Neural progenitor cell (in vitro differentiated cells): ENCODE data around the gene FALEC. TPM values are rescaled to one million over a fixed set of nuclear protein-coding genes. Genes with fewer than 3 reads are reported as not detected.

Source experiments
- DNase-seq: peaks from one replicate; pipeline ENCODE4 v3.0.0-alpha.2; 2016; ENCODE audit warnings: low spot score
- H2AFZ ChIP-seq: fragments of 200-600 bp; sonication (generic); replicated peaks from 2 replicates; pipeline ENCODE4 v1.6.1; 2016; ENCODE audit warnings: antibody characterized with exemption
- H3F3A ChIP-seq: fragments of 200-600 bp; sonication (generic); 2 replicates; pipeline ENCODE4 v1.6.1; 2016; ENCODE audit warnings: antibody characterized with exemption, low read depth
- H3K27ac ChIP-seq: fragments of 200-600 bp; sonication (generic); 2 replicates; pipeline ENCODE4 v1.5.1; 2016; ENCODE audit warnings: mild to moderate bottlenecking
- H3K27me3 ChIP-seq: fragments of 200-600 bp; sonication (generic); 2 replicates; pipeline ENCODE4 v1.6.1; 2016; ENCODE audit warnings: mild to moderate bottlenecking, moderate library complexity
- H3K36me3 ChIP-seq: fragments of 200-600 bp; sonication (generic); 2 replicates; pipeline ENCODE4 v1.5.1; 2016
- H3K4me1 ChIP-seq: fragments of 200-600 bp; sonication (generic); 2 replicates; pipeline ENCODE4 v1.6.1; 2016; ENCODE audit warnings: mixed run types
- H3K4me2 ChIP-seq: fragments of 200-600 bp; sonication (generic); 2 replicates; pipeline ENCODE4 v1.6.1; 2016
- H3K4me3 ChIP-seq: fragments of 200-600 bp; sonication (generic); 2 replicates; pipeline ENCODE4 v1.5.1; 2016
- H3K79me2 ChIP-seq: fragments of 200-600 bp; sonication (generic); 2 replicates; pipeline ENCODE4 v1.6.1; 2016; ENCODE audit warnings: low read depth
- H3K9ac ChIP-seq: fragments of 200-600 bp; sonication (generic); 2 replicates; pipeline ENCODE4 v1.6.1; 2016
- H3K9me3 ChIP-seq: fragments of 200-600 bp; sonication (generic); 2 replicates; pipeline ENCODE4 v1.5.1; 2016; ENCODE audit warnings: low read depth
- H4K20me1 ChIP-seq: fragments of 200-600 bp; sonication (generic); 2 replicates; pipeline ENCODE4 v1.6.1; 2016; ENCODE audit warnings: low read depth
- H3K27ac Mint-ChIP-seq: 3 replicates; pipeline ENCODE4 v1.8.0; 2021; ENCODE audit warnings: mixed read lengths
- H3K27me3 Mint-ChIP-seq: 2 replicates; pipeline ENCODE4 v1.8.0; 2022; ENCODE audit warnings: low read depth, mild to moderate bottlenecking, inconsistent platforms, moderate library complexity, mixed read lengths; ENCODE audit not compliant: insufficient read depth
- H3K36me3 Mint-ChIP-seq: 3 replicates; pipeline ENCODE4 v1.8.0; 2021; ENCODE audit warnings: mixed read lengths
- H3K4me1 Mint-ChIP-seq: 3 replicates; pipeline ENCODE4 v1.8.0; 2021; ENCODE audit warnings: mixed read lengths
- H3K4me3 Mint-ChIP-seq: 3 replicates; pipeline ENCODE4 v1.8.0; 2021; ENCODE audit warnings: mild to moderate bottlenecking, moderate library complexity, mixed read lengths
- H3K9me3 Mint-ChIP-seq: 3 replicates; pipeline ENCODE4 v1.8.0; 2020; ENCODE audit warnings: mixed read lengths
- CTCF ChIP-seq: fragments of 200-600 bp; sonication (generic); IDR thresholded peaks from 2 replicates; pipeline ENCODE4 v1.5.1; 2017; ENCODE audit warnings: antibody characterized with exemption, mild to moderate bottlenecking
- EZH2 ChIP-seq: fragments of 200-600 bp; sonication (generic); IDR thresholded peaks from 2 replicates; pipeline ENCODE4 v1.6.1; 2017; ENCODE audit warnings: antibody characterized with exemption, mild to moderate bottlenecking, moderate library complexity
- EZH2phosphoT487 ChIP-seq: fragments of 200-600 bp; sonication (generic); IDR thresholded peaks from 2 replicates; pipeline ENCODE4 v1.6.1; 2017; ENCODE audit warnings: antibody characterized with exemption
- total RNA-seq: library from RNA; depleted of rRNA; stranded (reverse); fragments of >200 nt; gene quantifications from 2 replicates; pipeline ENCODE4 v1.2.3, GENCODE V29; 2015; ENCODE audit warnings: low replicate concordance

FALEC gene
- total RNA-seq, 1 donor from 2014 or later, result not detected

GRCh38 chr1:150528196-150528595 is 12.6 kb downstream of the FALEC start:
- Mint-ChIP-seq H3K36me3 (no peaks in the 10 kb centered on the region), H3K4me3 (no peak overlapping the region), H3K27me3 (peaks cover 3% of the 10 kb centered on the region), H3K9me3 (no peaks in the 10 kb centered on the region), H3K27ac (no peak overlapping the region), H3K4me1 (peaks cover 11% of the 10 kb centered on the region)
- H3K4me2 ChIP-seq, result no peak overlapping the region
- TF ChIP-seq CTCF, result no peak
- no peaks in the 10 kb centered on the region for H3K9me3 ChIP-seq
- DNase-seq, result no peak
- no peak overlapping the region for H3K9ac ChIP-seq
- peaks cover 4% of the 10 kb centered on the region for H3K4me1 ChIP-seq
- H3K4me3 ChIP-seq, result no peak overlapping the region
- H3K36me3 ChIP-seq, result no peaks in the 10 kb centered on the region
- peaks cover 8% of the 10 kb centered on the region for H3F3A ChIP-seq
- H2AFZ ChIP-seq, result no peak overlapping the region
- no peaks in the 10 kb centered on the region for H4K20me1 ChIP-seq
- no peak overlapping the region for H3K27ac ChIP-seq
- no peaks in the 10 kb centered on the region for H3K27me3 ChIP-seq
- no peaks in the 10 kb centered on the region for H3K79me2 ChIP-seq

- Mint-ChIP-seq H3K27ac (peak overlapping the region; percentile 63), H3K4me1 (peaks cover 11% of the 10 kb centered on the region), H3K27me3 (peaks cover 4% of the 10 kb centered on the region), H3K4me3 (no peak overlapping the region), H3K9me3 (no peaks in the 10 kb centered on the region), H3K36me3 (no peaks in the 10 kb centered on the region)
- no peaks in the 10 kb centered on the region for H3K79me2 ChIP-seq
- H3K4me2 ChIP-seq, result no peak overlapping the region
- H3K9me3 ChIP-seq, result no peaks in the 10 kb centered on the region
- H3K4me3 ChIP-seq, result no peak overlapping the region
- H4K20me1 ChIP-seq, result no peaks in the 10 kb centered on the region
- H3K9ac ChIP-seq, result no peak overlapping the region
- no peaks in the 10 kb centered on the region for H3K27me3 ChIP-seq
- no peak for DNase-seq
- no peak overlapping the region for H3K27ac ChIP-seq
- no peaks in the 10 kb centered on the region for H3K36me3 ChIP-seq
- H3K4me1 ChIP-seq, result peaks cover 4% of the 10 kb centered on the region
- TF ChIP-seq EZH2 (no peak), EZH2phosphoT487 (no peak), CTCF (no peak)
- no peak overlapping the region for H2AFZ ChIP-seq
- H3F3A ChIP-seq, result peaks cover 8% of the 10 kb centered on the region
Observed at GRCh38 chr1:150529017-150529416, 13.5 kb downstream of the FALEC start.

GRCh38 chr1:150530491-150531159 is 15.1 kb downstream of the FALEC start:
- Histone ChIP-seq H3K4me1 (peaks cover 4% of the 10 kb centered on the region), H2AFZ (peak overlapping the region; percentile 35), H3K27me3 (no peaks in the 10 kb centered on the region), H3K9me3 (no peaks in the 10 kb centered on the region), H4K20me1 (no peaks in the 10 kb centered on the region), H3K4me3 (no peak overlapping the region), H3F3A (peaks cover 8% of the 10 kb centered on the region), H3K27ac (no peak overlapping the region), H3K4me2 (no peak overlapping the region), H3K36me3 (no peaks in the 10 kb centered on the region), H3K9ac (no peak overlapping the region), H3K79me2 (no peaks in the 10 kb centered on the region)
- Mint-ChIP-seq H3K36me3 (no peaks in the 10 kb centered on the region), H3K9me3 (no peaks in the 10 kb centered on the region), H3K4me1 (peaks cover 11% of the 10 kb centered on the region), H3K4me3 (no peak overlapping the region), H3K27ac (peak overlapping the region; percentile 0), H3K27me3 (peaks cover 4% of the 10 kb centered on the region)
- DNase-seq, result no peak
- TF ChIP-seq EZH2 (no peak), CTCF (no peak), EZH2phosphoT487 (no peak)
